A673 (cell line): Measurements from ENCODE around the gene SLC4A2. TPM values are rescaled to one million over a fixed set of nuclear protein-coding genes. Genes with fewer than 3 reads are reported as not detected.
"Not testable (repeated sequence)": the region's sequence is repeated elsewhere in the genome, so short reads cannot be mapped to it uniquely, and the experiment has no call there.

Experiments
- BruUV-seq: library from RNA; stranded (reverse); fragments of 400-500 nt; replicated peaks from 2 replicates; lab custom pipeline; 2021; lab: Mats Ljungman, UMichigan
- CTCF ChIA-PET: fragments of 300-600 bp; sonication (Branson Sonifier 250); formaldehyde crosslinking; loops from one replicate; lab custom pipeline; 2022; ENCODE audit warnings: antibody characterized with exemption; lab: Charles Lee
- POLR2A ChIA-PET: fragments of 300-600 bp; sonication (Branson Sonifier 250); formaldehyde crosslinking; loops from one replicate; lab custom pipeline; 2022; ENCODE audit warnings: antibody characterized with exemption; ENCODE audit not compliant: low non-redundant PET; lab: Charles Lee
- DNase-seq: peaks from one replicate; pipeline ENCODE4 v3.0.0-alpha.2; 2015; ENCODE audit warnings: low spot score
- H3K27ac ChIP-seq: fragments of 200-600 bp; sonication (generic); 2 replicates; pipeline ENCODE4 v1.5.1; 2016; ENCODE audit warnings: mixed run types, low read depth, mild to moderate bottlenecking, mixed read lengths, antibody characterized with exemption, low read length; ENCODE audit not compliant: poor library complexity, severe bottlenecking
- H3K27me3 ChIP-seq: fragments of 200-600 bp; sonication (generic); replicated peaks from 2 replicates; pipeline ENCODE4 v1.6.1; 2017; ENCODE audit warnings: mixed run types, low read depth, mild to moderate bottlenecking, mixed read lengths, antibody characterized with exemption, low read length; ENCODE audit not compliant: insufficient read depth, poor library complexity
- H3K36me3 ChIP-seq: fragments of 200-600 bp; sonication (generic); 2 replicates; pipeline ENCODE4 v1.6.1; 2016; ENCODE audit warnings: mixed run types, mild to moderate bottlenecking, mixed read lengths, antibody characterized with exemption, low read length; ENCODE audit not compliant: insufficient read depth, poor library complexity, severe bottlenecking
- H3K4me1 ChIP-seq: fragments of 200-600 bp; sonication (generic); 2 replicates; pipeline ENCODE4 v1.6.1; 2017; ENCODE audit warnings: mixed run types, mild to moderate bottlenecking, mixed read lengths, antibody characterized with exemption, low read length; ENCODE audit not compliant: insufficient read depth, poor library complexity, severe bottlenecking
- H3K4me3 ChIP-seq: fragments of 200-600 bp; sonication (generic); 2 replicates; pipeline ENCODE4 v1.5.1; 2016; ENCODE audit warnings: low read depth, mixed run types, mild to moderate bottlenecking, mixed read lengths, low read length; ENCODE audit not compliant: poor library complexity, severe bottlenecking
- H3K9me3 ChIP-seq: fragments of 200-600 bp; sonication (generic); 2 replicates; pipeline ENCODE4 v1.6.1; 2016; ENCODE audit warnings: mixed run types, low read depth, mild to moderate bottlenecking, mixed read lengths, antibody characterized with exemption, low read length; ENCODE audit not compliant: poor library complexity, severe bottlenecking
- EZH2 ChIP-seq: fragments of 200-600 bp; sonication (generic); IDR thresholded peaks from 2 replicates; pipeline ENCODE4 v1.6.1; 2017; ENCODE audit warnings: borderline replicate concordance, low read depth, mild to moderate bottlenecking, mixed read lengths, antibody characterized with exemption, low read length; ENCODE audit not compliant: poor library complexity, severe bottlenecking
- intact Hi-C: fragments of 100-400 bp; cut with micrococcal nuclease; formaldehyde crosslinking; loops from one replicate; pipeline ENCODE4 v1.10.0; 2022; ENCODE audit not compliant: unreplicated experiment
- total RNA-seq: library from RNA; stranded (reverse); gene quantifications from 2 replicates; pipeline ENCODE4 v1.2.3, GENCODE V29; 2021
- TF ChIP-seq, protein P1 (sequence below): fragments of 300-800, 200-600 bp; sonication (generic); conservative IDR thresholded peaks from 2 replicates; pipeline ENCODE4 v1.5.1; 2017; ENCODE audit warnings: low read depth, mild to moderate bottlenecking, antibody characterized with exemption, low read length, moderate library complexity, mixed read lengths

Gene SLC4A2
- total RNA-seq, 1 experiment from 2014 or later = 222 TPM

DNA sequence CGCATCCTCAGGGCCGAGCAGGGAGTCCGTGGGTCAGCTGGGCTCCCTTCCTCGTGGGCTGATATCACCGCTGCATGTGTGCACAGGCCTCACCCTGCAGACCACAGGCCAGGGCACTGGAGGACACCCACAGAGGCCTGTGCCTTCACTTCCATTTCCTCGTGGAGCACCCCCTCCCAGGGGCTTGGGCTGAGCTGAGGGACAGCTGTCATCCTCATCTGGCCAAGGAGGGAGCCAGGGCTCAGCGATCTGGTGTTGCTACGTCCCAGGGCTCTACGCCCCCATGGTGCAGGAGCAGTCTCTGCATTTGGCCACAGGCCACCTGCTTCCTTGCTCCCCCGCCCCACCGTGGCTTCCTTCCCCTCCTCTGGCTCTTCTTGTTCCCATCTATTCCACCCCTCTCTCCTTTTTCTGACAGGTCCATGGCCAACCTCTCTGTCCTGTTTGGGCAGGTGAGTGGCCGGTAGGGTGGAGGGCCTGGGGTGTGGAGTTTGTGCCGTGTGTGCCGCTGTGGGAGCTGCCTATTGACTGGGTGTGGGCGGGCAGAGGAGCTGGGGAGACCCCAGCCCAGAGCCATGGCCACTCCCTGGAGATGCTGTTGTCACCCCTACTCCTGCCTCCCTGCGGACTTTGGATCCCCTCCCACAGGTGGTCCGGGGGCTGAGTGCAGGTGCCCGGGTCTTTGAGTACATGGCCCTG lies 19.4 kb upstream of the SLC4A2 start:
- BruUV-seq = no TSS peak
- POLR2A ChIA-PET = no interaction called here

DNA sequence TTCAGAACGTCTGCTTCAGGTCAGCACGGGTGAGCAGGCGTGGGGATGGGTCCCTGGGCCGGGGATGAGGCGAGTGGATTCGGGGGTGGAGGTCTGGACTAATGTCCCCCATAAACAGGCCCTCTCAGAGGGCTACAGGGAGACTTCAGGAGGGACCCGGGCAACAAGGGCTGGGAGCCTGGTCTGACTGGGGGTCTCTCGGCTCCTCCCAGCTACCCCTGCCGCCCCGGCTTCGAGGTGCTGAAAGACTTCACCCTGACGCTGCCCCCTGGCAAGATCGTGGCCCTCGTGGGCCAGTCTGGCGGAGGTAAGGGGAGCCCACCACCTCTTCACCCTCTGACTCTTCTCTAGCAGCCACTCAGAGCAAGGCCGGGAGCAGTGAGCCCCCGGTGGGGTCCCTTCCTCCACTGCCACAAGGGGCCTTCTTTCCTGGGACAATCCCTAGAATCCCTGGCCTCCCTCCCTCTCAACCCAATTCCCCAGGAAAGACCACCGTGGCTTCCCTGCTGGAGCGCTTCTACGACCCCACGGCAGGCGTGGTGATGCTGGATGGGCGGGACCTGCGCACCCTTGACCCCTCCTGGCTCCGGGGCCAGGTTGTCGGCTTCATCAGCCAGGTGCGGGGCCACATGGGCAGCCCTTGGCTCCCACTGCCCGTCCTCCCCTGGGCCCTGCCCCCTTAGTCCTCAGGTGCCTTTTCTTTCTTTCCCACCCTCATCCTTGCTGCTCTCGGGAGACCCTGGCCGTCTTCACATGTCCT lies 18.6 kb upstream of the SLC4A2 start:
- POLR2A ChIA-PET = no interaction called here
- Histone ChIP-seq H3K4me3 (no peak overlapping the region), H3K36me3 (no peaks in the 10 kb centered on the region), H3K27ac (no peak overlapping the region), H3K9me3 (no peaks in the 10 kb centered on the region), H3K4me1 (peaks cover 9% of the 10 kb centered on the region), H3K27me3 (no peaks in the 10 kb centered on the region)
- no TSS peak for BruUV-seq
- TF ChIP-seq, protein P1, sequence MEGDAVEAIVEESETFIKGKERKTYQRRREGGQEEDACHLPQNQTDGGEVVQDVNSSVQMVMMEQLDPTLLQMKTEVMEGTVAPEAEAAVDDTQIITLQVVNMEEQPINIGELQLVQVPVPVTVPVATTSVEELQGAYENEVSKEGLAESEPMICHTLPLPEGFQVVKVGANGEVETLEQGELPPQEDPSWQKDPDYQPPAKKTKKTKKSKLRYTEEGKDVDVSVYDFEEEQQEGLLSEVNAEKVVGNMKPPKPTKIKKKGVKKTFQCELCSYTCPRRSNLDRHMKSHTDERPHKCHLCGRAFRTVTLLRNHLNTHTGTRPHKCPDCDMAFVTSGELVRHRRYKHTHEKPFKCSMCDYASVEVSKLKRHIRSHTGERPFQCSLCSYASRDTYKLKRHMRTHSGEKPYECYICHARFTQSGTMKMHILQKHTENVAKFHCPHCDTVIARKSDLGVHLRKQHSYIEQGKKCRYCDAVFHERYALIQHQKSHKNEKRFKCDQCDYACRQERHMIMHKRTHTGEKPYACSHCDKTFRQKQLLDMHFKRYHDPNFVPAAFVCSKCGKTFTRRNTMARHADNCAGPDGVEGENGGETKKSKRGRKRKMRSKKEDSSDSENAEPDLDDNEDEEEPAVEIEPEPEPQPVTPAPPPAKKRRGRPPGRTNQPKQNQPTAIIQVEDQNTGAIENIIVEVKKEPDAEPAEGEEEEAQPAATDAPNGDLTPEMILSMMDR = no peak
- CTCF ChIA-PET = no interaction called here
- DNase-seq = no peak
- intact Hi-C loops = no loop called here

More for the DNA sequence above, 19.4 kb upstream of the SLC4A2 start:
- TF ChIP-seq, protein P1 = no peak
- no peak for TF ChIP-seq EZH2
- Histone ChIP-seq H3K9me3 (no peaks in the 10 kb centered on the region), H3K27me3 (no peaks in the 10 kb centered on the region), H3K36me3 (no peaks in the 10 kb centered on the region), H3K4me3 (no peak overlapping the region), H3K27ac (no peak overlapping the region), H3K4me1 (peaks cover 9% of the 10 kb centered on the region)
- CTCF ChIA-PET = no interaction called here
- DNase-seq = no peak
- intact Hi-C loops = no loop called here

DNA sequence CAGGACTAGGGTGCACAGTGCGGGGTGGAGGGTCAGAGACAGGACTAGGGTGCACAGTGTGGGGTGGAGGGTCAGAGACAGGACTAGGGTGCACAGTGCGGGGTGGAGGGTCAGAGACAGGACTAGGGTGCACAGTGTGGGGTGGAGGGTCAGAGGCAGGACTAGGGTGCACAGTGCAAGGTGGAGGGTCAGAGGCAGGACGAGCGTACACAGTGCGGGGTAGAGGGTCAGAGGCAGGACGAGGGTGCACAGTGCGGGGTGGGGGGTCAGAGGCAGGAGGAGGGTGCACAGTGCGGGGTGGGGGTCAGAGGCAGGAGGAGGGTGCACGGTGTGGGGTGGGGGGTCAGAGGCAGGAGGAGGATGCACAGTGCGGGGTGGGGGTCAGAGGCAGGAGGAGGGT lies 15.9 kb upstream of the SLC4A2 start:
- BruUV-seq, H3K27ac ChIP-seq, H3K27me3 ChIP-seq, DNase-seq, H3K4me1 ChIP-seq, H3K36me3 ChIP-seq, POLR2A ChIA-PET, H3K4me3 ChIP-seq, H3K9me3 ChIP-seq, CTCF ChIA-PET, intact Hi-C loops: not testable (repeated sequence)
